ENCODE data around the gene CLMP. TPM values are rescaled to one million over a fixed set of nuclear protein-coding genes. Genes with fewer than 3 reads are reported as not detected.

CLMP gene
- total RNA-seq, 2 donors from 2014 or later, result 3.3 to 13.2 TPM

GRCh38 chr11:123148965-123149364 lies 46.1 kb downstream of the CLMP start:
- TF ChIP-seq CTCF (IDR thresholded peaks at IDR 0.05), result no peak
- intact Hi-C loops (cut with DNase I), result no loop called here
- no peaks in the 10 kb centered on the region for H3K36me3 ChIP-seq
- no peaks in the 10 kb centered on the region for H3K27me3 ChIP-seq
- no peaks in the 10 kb centered on the region for H3K4me1 ChIP-seq
- no peak for DNase-seq
- no peak overlapping the region for H3K4me3 ChIP-seq
- H3K27ac ChIP-seq, result no peak overlapping the region
- H3K9ac ChIP-seq (ENCODE audit: low read depth in 2 of 2, low read length in 2 of 2), result no peak overlapping the region
- H3K9me3 ChIP-seq, result no peaks in the 10 kb centered on the region

GRCh38 chr11:123145661-123146060 lies 49.4 kb downstream of the CLMP start:
- no peaks in the 10 kb centered on the region for H3K36me3 ChIP-seq
- TF ChIP-seq CTCF (IDR thresholded peaks at IDR 0.05), result no peak
- intact Hi-C loops (cut with DNase I), result no loop called here
- no peak overlapping the region for H3K4me3 ChIP-seq
- H3K4me1 ChIP-seq, result no peaks in the 10 kb centered on the region
- H3K9me3 ChIP-seq, result no peaks in the 10 kb centered on the region
- H3K27ac ChIP-seq, result no peak overlapping the region
- no peaks in the 10 kb centered on the region for H3K27me3 ChIP-seq
- H3K9ac ChIP-seq (ENCODE audit: low read depth in 2 of 2, low read length in 2 of 2), result no peak overlapping the region
- DNase-seq, result no peak

- TF ChIP-seq CTCF (IDR thresholded peaks at IDR 0.05), result no peak
- Histone ChIP-seq H3K36me3 (no peaks in the 10 kb centered on the region), H3K9me3 (no peaks in the 10 kb centered on the region), H3K27me3 (no peaks in the 10 kb centered on the region), H3K9ac (ENCODE audit: low read depth in 2 of 2, low read length in 2 of 2) (no peak overlapping the region), H3K4me3 (no peak overlapping the region), H3K4me1 (no peaks in the 10 kb centered on the region), H3K27ac (no peak overlapping the region)
- DNase-seq, result no peak
- intact Hi-C loops (cut with DNase I), result no loop called here
Measured at GRCh38 chr11:123145220-123145619, 49.8 kb downstream of the CLMP start.

GRCh38 chr11:123144707-123145106 lies 50.3 kb downstream of the CLMP start:
- intact Hi-C loops (cut with DNase I), result no loop called here
- Histone ChIP-seq H3K27ac (no peak overlapping the region), H3K4me3 (no peak overlapping the region), H3K4me1 (no peaks in the 10 kb centered on the region), H3K36me3 (no peaks in the 10 kb centered on the region), H3K27me3 (no peaks in the 10 kb centered on the region), H3K9me3 (no peaks in the 10 kb centered on the region), H3K9ac (ENCODE audit: low read depth in 2 of 2, low read length in 2 of 2) (no peak overlapping the region)
- no peak for TF ChIP-seq CTCF (IDR thresholded peaks at IDR 0.05)
- no peak for DNase-seq

GRCh38 chr11:123143921-123144320 lies 51.1 kb downstream of the CLMP start:
- Histone ChIP-seq H3K27ac (no peak overlapping the region), H3K4me3 (no peak overlapping the region), H3K36me3 (no peaks in the 10 kb centered on the region), H3K9me3 (no peaks in the 10 kb centered on the region), H3K27me3 (no peaks in the 10 kb centered on the region), H3K9ac (ENCODE audit: low read depth in 2 of 2, low read length in 2 of 2) (no peak overlapping the region), H3K4me1 (no peaks in the 10 kb centered on the region)
- DNase-seq, result no peak
- intact Hi-C loops (cut with DNase I), result no loop called here
- no peak for TF ChIP-seq CTCF (IDR thresholded peaks at IDR 0.05)

- DNase-seq, result no peak
- no peak for TF ChIP-seq CTCF (IDR thresholded peaks at IDR 0.05)
- H3K27ac ChIP-seq, result no peak overlapping the region
- intact Hi-C loops (cut with DNase I), result no loop called here
- H3K9me3 ChIP-seq, result no peaks in the 10 kb centered on the region
- H3K27me3 ChIP-seq, result no peaks in the 10 kb centered on the region
- no peaks in the 10 kb centered on the region for H3K4me1 ChIP-seq
- no peak overlapping the region for H3K9ac ChIP-seq (ENCODE audit: low read depth in 2 of 2, low read length in 2 of 2)
- H3K4me3 ChIP-seq, result no peak overlapping the region
- no peaks in the 10 kb centered on the region for H3K36me3 ChIP-seq
Measured at GRCh38 chr11:123143476-123143875, 51.6 kb downstream of the CLMP start.

Measured in colonic mucosa (tissue), 4 donors.